ENCODE data around the gene SLC4A1. TPM values are rescaled to one million over a fixed set of nuclear protein-coding genes. Genes with fewer than 3 reads are reported as not detected.

SLC4A1 gene
- total RNA-seq, 4 donors from 2014 or later: not detected

- intact Hi-C loops (cut with DNase I; ENCODE audit: low total_unique reads): loop anchor here (5.0 kb wide), 1 partner anchor 340 kb away; no protein-coding TSS in a partner anchor
- Histone ChIP-seq H3K27ac (no peak overlapping the region), H3K27me3 (no peaks in the 10 kb centered on the region), H3K4me3 (no peak overlapping the region), H3K4me1 (no peaks in the 10 kb centered on the region), H3K36me3 (no peaks in the 10 kb centered on the region), H3K9me3 (no peaks in the 10 kb centered on the region)
- 92 to 100% methylated on average over 2 to 5 of the region's 5 CpGs for WGBS, 2 donors (ENCODE audit: low coverage in 1 of 2)
- no peak for DNase-seq
- TF ChIP-seq EP300 (IDR thresholded peaks at IDR 0.05; ENCODE audit: low read depth): no peak
- in situ Hi-C loops (cut with MboI; ENCODE audit: low pct_ligation_motif_present in 1 of 4, low pct_unique_long_range_greater_than_20kb in 1 of 4, low sequenced_read_pairs in 3 of 4): no loop called here
Observed at GRCh38 chr17:44267165-44267455, 825 bp downstream of the SLC4A1 start.

DNA sequence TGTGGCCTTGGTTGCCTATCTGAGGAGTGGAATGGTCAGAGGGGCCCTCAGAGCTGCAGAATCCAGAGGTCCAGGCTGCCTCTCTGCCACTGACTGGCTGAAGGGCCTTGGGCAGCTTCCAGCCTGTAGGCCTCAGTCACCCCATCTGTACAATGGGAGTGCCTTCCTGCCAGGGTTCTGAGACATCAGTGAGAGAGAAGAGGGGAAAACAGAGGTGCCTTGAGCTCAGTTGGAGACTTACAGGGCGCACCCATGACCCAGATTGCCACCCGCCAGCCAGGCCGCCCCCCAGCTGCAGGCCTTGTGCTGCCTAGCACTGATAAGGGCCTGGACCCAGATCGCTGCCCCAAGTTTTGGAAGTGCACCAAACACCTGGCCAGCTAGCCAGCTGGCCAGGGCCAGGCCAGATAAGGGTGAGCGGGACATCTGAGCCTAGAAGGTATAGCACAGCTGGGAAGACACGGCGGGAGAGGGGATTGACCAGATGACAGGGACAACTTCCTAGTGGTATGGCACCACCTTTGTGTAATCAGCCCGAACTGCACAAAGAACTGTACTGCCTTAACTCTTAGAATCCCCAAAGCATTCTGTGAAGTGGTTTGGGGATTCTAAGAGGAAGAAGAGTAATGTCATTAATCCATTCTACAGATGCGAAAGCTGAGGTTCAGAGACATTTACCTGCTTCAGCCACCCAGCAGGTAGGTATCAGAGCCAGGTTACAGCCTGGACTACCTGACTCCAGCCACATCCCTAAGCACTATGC lies 1.4 kb downstream of the SLC4A1 start:
- H3K27ac ChIP-seq: no peak overlapping the region
- H3K9me3 ChIP-seq: no peaks in the 10 kb centered on the region
- no peaks in the 10 kb centered on the region for H3K27me3 ChIP-seq
- intact Hi-C loops (cut with DNase I; ENCODE audit: low total_unique reads) (loop anchor here (5.0 kb wide), 1 partner anchor 339 kb away; no protein-coding TSS in a partner anchor), in situ Hi-C loops (cut with MboI; ENCODE audit: low pct_ligation_motif_present in 1 of 4, low pct_unique_long_range_greater_than_20kb in 1 of 4, low sequenced_read_pairs in 3 of 4) (no loop called here)
- TF ChIP-seq EP300 (IDR thresholded peaks at IDR 0.05; ENCODE audit: low read depth) (no peak), CTCF (IDR thresholded peaks at IDR 0.05) (no peak), POLR2A (IDR thresholded peaks at IDR 0.05) (no peak)
- no peak for DNase-seq
- 68% methylated on average over 9 of the region's 9 CpGs; no CpG with 5 or more reads in 1 of the 2 donors for WGBS, 2 donors (ENCODE audit: low coverage in 1 of 2)
- no peaks in the 10 kb centered on the region for H3K4me1 ChIP-seq
- H3K36me3 ChIP-seq: no peaks in the 10 kb centered on the region
- H3K4me3 ChIP-seq: no peak overlapping the region

DNA sequence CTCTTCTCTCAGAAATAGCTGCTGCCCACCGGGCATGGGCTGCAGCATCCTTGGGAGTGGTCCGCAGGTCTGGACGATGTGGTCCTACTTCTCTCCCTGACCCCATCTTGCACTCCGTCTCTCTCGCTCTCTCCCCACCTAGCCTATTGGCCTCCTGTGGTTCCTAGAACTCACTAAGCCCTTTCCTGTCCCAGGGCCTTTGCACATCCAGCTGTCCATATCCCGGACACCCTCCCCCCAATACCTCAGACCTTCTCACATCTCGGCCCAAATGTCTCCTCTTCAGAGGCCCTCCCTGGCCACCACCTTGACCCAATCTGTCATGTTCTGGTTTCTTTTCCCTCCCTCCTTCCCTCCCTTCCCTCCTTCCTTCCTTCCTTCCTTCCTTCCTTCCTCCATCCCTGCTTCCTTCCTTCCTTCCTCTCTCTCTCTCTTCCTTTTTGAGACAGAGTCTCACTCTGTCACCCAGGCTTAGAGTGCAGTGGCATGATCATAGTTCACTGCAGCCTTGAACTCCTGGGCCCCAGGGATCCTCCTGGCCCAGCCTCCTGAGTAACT lies 4.5 kb downstream of the SLC4A1 start:
- no peak overlapping the region for H3K4me3 ChIP-seq
- intact Hi-C loops (cut with DNase I; ENCODE audit: low total_unique reads) (no loop called here), in situ Hi-C loops (cut with MboI; ENCODE audit: low pct_ligation_motif_present in 1 of 4, low pct_unique_long_range_greater_than_20kb in 1 of 4, low sequenced_read_pairs in 3 of 4) (no loop called here)
- no peak overlapping the region for H3K27ac ChIP-seq
- TF ChIP-seq CTCF (IDR thresholded peaks at IDR 0.05) (no peak), POLR2A (IDR thresholded peaks at IDR 0.05) (no peak), POLR2AphosphoS5 (IDR thresholded peaks at IDR 0.05) (no peak), EP300 (IDR thresholded peaks at IDR 0.05; ENCODE audit: low read depth) (no peak)
- 86 to 98% methylated on average over 6 to 7 of the region's 7 CpGs for WGBS, 2 donors (ENCODE audit: low coverage in 1 of 2)
- no peaks in the 10 kb centered on the region for H3K36me3 ChIP-seq
- no peaks in the 10 kb centered on the region for H3K9me3 ChIP-seq
- H3K4me1 ChIP-seq: no peaks in the 10 kb centered on the region
- no peak for DNase-seq
- H3K27me3 ChIP-seq: no peaks in the 10 kb centered on the region

DNA sequence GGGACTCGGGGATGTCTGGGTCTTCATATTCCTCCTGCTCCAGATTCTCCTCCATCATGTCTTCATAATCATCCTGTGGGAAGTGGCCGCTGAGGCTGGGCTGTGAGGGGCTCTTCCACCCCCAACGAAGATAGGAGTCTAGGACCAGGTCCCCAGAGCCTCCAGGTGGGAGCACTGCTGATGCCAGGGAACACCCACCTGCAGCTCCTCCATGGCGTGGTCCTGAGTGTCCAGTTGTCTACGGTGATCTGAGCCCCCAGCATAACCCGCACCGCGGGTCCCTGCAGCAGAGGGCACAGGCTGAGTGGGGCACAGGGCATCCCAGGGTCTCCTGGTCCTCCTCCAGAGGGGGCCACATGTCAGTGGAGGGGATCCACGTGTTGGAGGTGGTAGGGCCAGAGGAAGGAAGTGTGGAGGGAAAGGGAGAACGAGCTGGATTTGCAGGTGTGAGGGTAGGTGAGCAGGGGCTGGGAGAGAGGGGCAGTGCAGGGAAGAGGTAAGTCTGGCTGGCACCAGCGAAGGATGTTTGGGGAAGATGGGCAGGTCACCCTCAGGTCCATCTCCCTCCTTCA lies 5.2 kb downstream of the SLC4A1 start:
- no peak for DNase-seq
- in situ Hi-C loops (cut with MboI; ENCODE audit: low pct_ligation_motif_present in 1 of 4, low pct_unique_long_range_greater_than_20kb in 1 of 4, low sequenced_read_pairs in 3 of 4): no loop called here
- WGBS, 2 donors (ENCODE audit: low coverage in 1 of 2): 0 to 73% methylated on average over 1 to 11 of the region's 11 CpGs
- Histone ChIP-seq H3K27me3 (no peaks in the 10 kb centered on the region), H3K4me1 (no peaks in the 10 kb centered on the region), H3K27ac (no peak overlapping the region), H3K9me3 (no peaks in the 10 kb centered on the region), H3K4me3 (no peak overlapping the region), H3K36me3 (no peaks in the 10 kb centered on the region)
- intact Hi-C loops (cut with DNase I; ENCODE audit: low total_unique reads): no loop called here
- TF ChIP-seq CTCF (IDR thresholded peaks at IDR 0.05): no peak
- TF ChIP-seq EP300 (IDR thresholded peaks at IDR 0.05; ENCODE audit: low read depth): no peak
- TF ChIP-seq POLR2AphosphoS5 (IDR thresholded peaks at IDR 0.05): no peak
- TF ChIP-seq POLR2A (IDR thresholded peaks at IDR 0.05): no peak
